H1 (cell line): ENCODE measurements around the gene ACYP2. TPM values are rescaled to one million over a fixed set of nuclear protein-coding genes. Genes with fewer than 3 reads are reported as not detected.

Source experiments
- CTCF ChIA-PET: fragments of 300-600 bp; sonication (Branson Sonifier 250); formaldehyde crosslinking; loops from one replicate; lab custom pipeline; 2021; ENCODE audit not compliant: partially characterized antibody; lab: Charles Lee
- POLR2A ChIA-PET: fragments of 300-600 bp; sonication (Branson Sonifier 250); formaldehyde crosslinking; loops from one replicate; lab custom pipeline; 2021; ENCODE audit warnings: inconsistent platforms; ENCODE audit not compliant: partially characterized antibody; lab: Charles Lee
- DNase-seq, 2 experiments: peaks; one replicate each; pipeline versions ENCODE4 v3.0.0 to v3.0.0-alpha.2; 2010 to 2022; ENCODE audit warnings: low spot score in 2 of 2, low read depth in 1 of 2, mixed read lengths in 1 of 2
- FAIRE-seq: peaks from 2 replicates; lab custom pipeline; 2011; peaks lifted over from hg19 to GRCh38; lab: Jason Lieb, UNC
- H2AFZ ChIP-seq: 2 replicates; pipeline ENCODE4 v1.8.1; 2012; ENCODE audit warnings: low read length, inconsistent platforms
- H2AK5ac ChIP-seq: 2 replicates; pipeline ENCODE4 v1.6.1; 2013; ENCODE audit warnings: low read depth, low read length
- H2BK120ac ChIP-seq: replicated peaks from 2 replicates; pipeline ENCODE3; 2013; ENCODE audit warnings: low read depth, low read length, inconsistent platforms
- H2BK12ac ChIP-seq: 2 replicates; pipeline ENCODE4 v1.6.1; 2013; ENCODE audit warnings: low read depth, low read length
- H2BK15ac ChIP-seq: 2 replicates; pipeline ENCODE4 v1.6.1; 2013; ENCODE audit warnings: low read length
- H2BK20ac ChIP-seq: 2 replicates; pipeline ENCODE4 v1.6.1; 2013; ENCODE audit warnings: low read length
- H2BK5ac ChIP-seq: 2 replicates; pipeline ENCODE4 v1.6.1; 2013; ENCODE audit warnings: low read depth, low read length
- H3K14ac ChIP-seq: 2 replicates; pipeline ENCODE4 v1.6.1; 2013; ENCODE audit warnings: inconsistent platforms; ENCODE audit not compliant: insufficient read length
- H3K18ac ChIP-seq: 2 replicates; pipeline ENCODE4 v1.6.1; 2013; ENCODE audit warnings: low read length; ENCODE audit errors: extremely low read depth
- H3K23ac ChIP-seq: 2 replicates; pipeline ENCODE4 v1.6.1; 2013; ENCODE audit warnings: inconsistent platforms; ENCODE audit not compliant: insufficient read length
- H3K23me2 ChIP-seq: 2 replicates; pipeline ENCODE4 v1.6.1; 2013; ENCODE audit warnings: low read depth, low read length
- H3K27ac ChIP-seq: 2 replicates; pipeline ENCODE4 v1.6.1; 2011; ENCODE audit warnings: low read depth, low read length, inconsistent platforms
- H3K27me3 ChIP-seq, 4 experiments: replicated peaks in 1 of 4; 1 replicate in 1 of 4; 2 replicates in 3 of 4; pipeline versions ENCODE4 v1.6.1 to v1.8.1; 2011 to 2013; ENCODE audit warnings: low read length in 3 of 4, mild to moderate bottlenecking in 3 of 4, inconsistent platforms in 2 of 4, mixed read lengths in 2 of 4, moderate library complexity in 1 of 4; ENCODE audit not compliant: control insufficient read depth in 3 of 4, insufficient read depth in 3 of 4; ENCODE audit errors: extremely low read depth in 1 of 4
- H3K36me3 ChIP-seq, 4 experiments: 2 replicates each; pipeline versions ENCODE4 v1.6.1 to v1.8.1; 2011 to 2013; ENCODE audit warnings: mild to moderate bottlenecking in 4 of 4, low read length in 3 of 4, moderate library complexity in 2 of 4, control low read depth in 1 of 4, inconsistent platforms in 1 of 4; ENCODE audit not compliant: insufficient read depth in 4 of 4, control insufficient read depth in 2 of 4
- H3K4ac ChIP-seq: replicated peaks from 2 replicates; pipeline ENCODE3; 2013; ENCODE audit warnings: low read length, low read depth, mixed read lengths, inconsistent platforms; ENCODE audit not compliant: insufficient read length
- H3K4me1 ChIP-seq, 4 experiments: replicated peaks in 1 of 4; 1 replicate in 1 of 4; 2 replicates in 3 of 4; pipeline versions ENCODE4 v1.6.1 to v1.8.1; 2011 to 2013; ENCODE audit warnings: low read length in 3 of 4, inconsistent platforms in 2 of 4, mixed read lengths in 1 of 4; ENCODE audit not compliant: insufficient read depth in 4 of 4, control insufficient read depth in 3 of 4
- H3K4me2 ChIP-seq, 2 experiments: 2 replicates each; pipeline versions ENCODE4 v1.6.1 to v1.8.1; 2011 to 2013; ENCODE audit warnings: low read depth in 2 of 2, low read length in 2 of 2, control low read depth in 1 of 2, inconsistent platforms in 1 of 2, mild to moderate bottlenecking in 1 of 2; ENCODE audit not compliant: insufficient read depth in 1 of 2
- H3K4me3 ChIP-seq, 4 experiments: fragments of 200-600, 300-600 bp in 1 of 4; sonication (generic), shearing (Covaris generic), sonication (Bioruptor Twin) in 1 of 4; 2 replicates each; pipeline versions ENCODE4 v1.5.1 to v1.8.1; 2011 to 2016; ENCODE audit warnings: low read length in 4 of 4, low read depth in 3 of 4, control low read depth in 2 of 4, inconsistent platforms in 2 of 4, mild to moderate bottlenecking in 2 of 4, mixed read lengths in 1 of 4, moderate library complexity in 1 of 4; ENCODE audit not compliant: insufficient read depth in 2 of 4; ENCODE audit errors: extremely low read depth in 1 of 4
- H3K56ac ChIP-seq: replicated peaks from 2 replicates; pipeline ENCODE3; 2013; ENCODE audit warnings: low read depth, mild to moderate bottlenecking, mixed read lengths, low read length, inconsistent platforms; ENCODE audit not compliant: insufficient read length
- H3K79me1 ChIP-seq: 2 replicates; pipeline ENCODE4 v1.6.1; 2013; ENCODE audit warnings: low read depth, low read length, control low read depth
- H3K79me2 ChIP-seq, 2 experiments: 2 replicates each; pipeline versions ENCODE4 v1.6.1 to v1.8.1; 2012 to 2013; ENCODE audit warnings: low read length in 2 of 2, mild to moderate bottlenecking in 2 of 2, inconsistent platforms in 1 of 2; ENCODE audit not compliant: insufficient read depth in 2 of 2, control insufficient read depth in 1 of 2
- H3K9ac ChIP-seq, 4 experiments: replicated peaks in 1 of 4; 1 replicate in 1 of 4; 2 replicates in 3 of 4; pipeline versions ENCODE4 v1.6.1 to v1.8.1; 2011 to 2013; ENCODE audit warnings: low read depth in 3 of 4, low read length in 3 of 4, control low read depth in 2 of 4, mild to moderate bottlenecking in 2 of 4, moderate library complexity in 2 of 4, inconsistent platforms in 1 of 4; ENCODE audit errors: extremely low read depth in 1 of 4
- H3K9me3 ChIP-seq, 2 experiments: 2 replicates each; pipeline versions ENCODE4 v1.6.1 to v1.8.1; 2012 to 2013; ENCODE audit warnings: mild to moderate bottlenecking in 2 of 2, moderate library complexity in 2 of 2, control low read depth in 1 of 2, inconsistent platforms in 1 of 2, low read depth in 1 of 2, low read length in 1 of 2, mixed read lengths in 1 of 2; ENCODE audit not compliant: insufficient read depth in 2 of 2
- H4K20me1 ChIP-seq, 2 experiments: replicated peaks in 1 of 2; 2 replicates each; pipeline versions ENCODE3 to v1.8.1; 2011 to 2013; ENCODE audit warnings: inconsistent platforms in 2 of 2, low read length in 2 of 2, mild to moderate bottlenecking in 1 of 2; ENCODE audit not compliant: insufficient read depth in 2 of 2, control insufficient read depth in 1 of 2
- H4K5ac ChIP-seq: 2 replicates; pipeline ENCODE4 v1.6.1; 2013; ENCODE audit warnings: low read length, low read depth, mixed read lengths, inconsistent platforms; ENCODE audit not compliant: insufficient read length
- H4K8ac ChIP-seq: 2 replicates; pipeline ENCODE4 v1.8.0; 2013; ENCODE audit warnings: mild to moderate bottlenecking, moderate library complexity, low read length, inconsistent platforms; ENCODE audit not compliant: insufficient read depth; ENCODE audit errors: extremely low read depth
- H4K91ac ChIP-seq: replicated peaks from 2 replicates; pipeline ENCODE3; 2013; ENCODE audit warnings: low read length, mixed read lengths, inconsistent platforms; ENCODE audit not compliant: insufficient read length
- ASH2L ChIP-seq: fragments of 200-600, 300-600 bp; sonication (generic); IDR thresholded peaks from one replicate; pipeline ENCODE4 v1.7.1; 2017; ENCODE audit warnings: low read length
- BCL11A ChIP-seq, 2 experiments: IDR thresholded peaks; one replicate each; pipeline ENCODE4 v1.6.1; 2011; ENCODE audit warnings: low read depth in 2 of 2, low read length in 2 of 2, mild to moderate bottlenecking in 2 of 2
- CTBP2 ChIP-seq: IDR thresholded peaks from 2 replicates; pipeline ENCODE4 v1.7.0; 2011; ENCODE audit warnings: borderline replicate concordance, mild to moderate bottlenecking, moderate library complexity, mixed read lengths, low read length; ENCODE audit not compliant: insufficient read depth, insufficient read length
- CTCF ChIP-seq, 3 experiments: IDR thresholded peaks; 1 replicate in 2 of 3; 2 replicates in 1 of 3; pipeline versions ENCODE4 v1.5.1 to v1.6.1; 2011; ENCODE audit warnings: low read length in 3 of 3, mild to moderate bottlenecking in 3 of 3, inconsistent platforms in 2 of 3, low read depth in 1 of 3, moderate library complexity in 1 of 3; ENCODE audit not compliant: insufficient read depth in 1 of 3; ENCODE audit errors: control extremely low read depth in 1 of 3
- KDM4A ChIP-seq: IDR thresholded peaks from one replicate; pipeline ENCODE4 v1.7.1; 2012; ENCODE audit warnings: low read depth, mild to moderate bottlenecking, moderate library complexity, low read length, inconsistent platforms; ENCODE audit not compliant: severe bottlenecking
- RAD21 ChIP-seq, 2 experiments: IDR thresholded peaks in 1 of 2; conservative IDR thresholded peaks in 1 of 2; 2 replicates each; pipeline ENCODE4 v1.6.1; 2011; ENCODE audit warnings: low read depth in 2 of 2, low read length in 2 of 2, improper control_type of control experiment in 1 of 2, inconsistent platforms in 1 of 2, mild to moderate bottlenecking in 1 of 2, moderate library complexity in 1 of 2
- RBBP5 ChIP-seq: IDR thresholded peaks from 2 replicates; pipeline ENCODE4 v1.7.1; 2012; ENCODE audit warnings: low read depth, mild to moderate bottlenecking, inconsistent platforms, low read length, moderate library complexity, borderline replicate concordance
- RNF2 ChIP-seq: fragments of 200-900, 300-1000 bp; sonication (generic); IDR thresholded peaks from 2 replicates; pipeline ENCODE4 v1.7.1; 2016; ENCODE audit warnings: borderline replicate concordance, low read depth, mild to moderate bottlenecking, antibody characterized with exemption, low read length; ENCODE audit not compliant: poor library complexity, severe bottlenecking; ENCODE audit errors: missing control alignments
- RXRA ChIP-seq: IDR thresholded peaks from 2 replicates; pipeline ENCODE4 v1.6.1; 2011; ENCODE audit warnings: low read depth, mild to moderate bottlenecking, low read length, moderate library complexity; ENCODE audit not compliant: insufficient read depth
- SUZ12 ChIP-seq: fragments of 200-600 bp; sonication (generic); IDR thresholded peaks from 2 replicates; pipeline ENCODE4 v1.6.1; 2012; ENCODE audit warnings: mild to moderate bottlenecking, inconsistent platforms, low read length, moderate library complexity, mixed read lengths
- WGBS, 2 experiments: shearing (Covaris generic) in 1 of 2; methylation state at CpG; one replicate each; pipeline versions ENCODE4 v1.1.6 to v1.1.7; 2013 to 2015; ENCODE audit warnings: low lambda C conversion rate in 2 of 2, mixed read lengths in 2 of 2, inconsistent platforms in 1 of 2, low coverage in 1 of 2, missing lambda C conversion rate in 1 of 2; ENCODE audit not compliant: insufficient replicate concordance in 2 of 2, insufficient coverage in 1 of 2, insufficient read length in 1 of 2; ENCODE audit errors: extremely low coverage in 1 of 2, missing lambda C conversion rate in 1 of 2; 5-methylcytosine and 5-hydroxymethylcytosine counted together
- polyA plus RNA-seq, 7 experiments: library from polyadenylated mRNA; depleted of rRNA in 3 of 7; stranded (reverse) in 5 of 7; unstranded in 2 of 7; fragments of >200 nt in 5 of 7; fragments of 200-250 nt in 2 of 7; gene quantifications; 1 replicate in 5 of 7; 2 replicates in 1 of 7; 4 replicates in 1 of 7; pipeline versions ENCODE4 v1.2.1 to v1.2.3, GENCODE V29; 2011 to 2013; ENCODE audit warnings: missing spikeins in 2 of 7, mixed read lengths in 2 of 7
- total RNA-seq: library from RNA; stranded (reverse); fragmentation: NEBNext Ultra II Directional; extraction: Animal tissue kit (Norgen Biotek cat#: 25700); gene quantifications from 2 replicates; pipeline ENCODE4 v1.2.1, GENCODE V29; 2021

Gene ACYP2
- total and polyA plus RNA-seq, 2 of the 8 experiments (the other 6 are each of a cell fraction or from before 2014, with no cell fraction given), result 3.4 to 4.4 TPM

DNA sequence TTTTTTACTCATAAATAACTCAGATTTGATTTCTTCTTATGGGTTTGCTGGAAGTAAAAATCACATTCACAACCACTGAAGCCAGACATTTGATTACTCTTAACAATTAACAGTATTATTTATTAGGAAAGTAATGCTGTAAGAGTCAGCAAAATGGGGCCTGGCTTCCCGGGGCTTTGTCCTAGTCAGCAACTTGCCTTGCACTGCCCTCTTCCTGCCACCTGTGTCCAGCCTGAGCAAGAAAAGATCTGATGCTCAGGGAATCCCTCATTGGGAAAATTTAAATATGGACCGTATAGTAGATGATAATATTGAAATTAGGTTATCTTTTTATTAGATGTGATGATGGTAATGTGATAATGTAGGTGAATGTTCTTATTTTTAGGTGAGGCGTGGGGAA lies 30.8 kb upstream of the ACYP2 start:
- no peak for DNase-seq
- Histone ChIP-seq H4K5ac (no peak overlapping the region), H3K23ac (no peak overlapping the region), H3K4me1 (peaks cover 0 to 3% (median 0%) of the 10 kb centered on the region in 4 experiments; a peak in 1 of 7 replicates), H2BK12ac (no peak overlapping the region), H3K79me2 (no peaks in the 10 kb centered on the region), H2AK5ac (no peak overlapping the region), H2BK5ac (no peak overlapping the region), H3K14ac (no peak overlapping the region), H3K9me3 (no peaks in the 10 kb centered on the region), H3K4me3 (no peak overlapping the region), H3K56ac (no peak overlapping the region), H4K91ac (no peak overlapping the region), H3K36me3 (no peaks in the 10 kb centered on the region), H3K18ac (no peak overlapping the region), H3K79me1 (no peaks in the 10 kb centered on the region), H2BK120ac (no peak overlapping the region), H3K4me2 (no peak overlapping the region), H4K8ac (no peak overlapping the region), H3K27ac (no peak overlapping the region), H2AFZ (no peak overlapping the region), H3K9ac (no peak overlapping the region; a peak in 1 of 7 replicates), H4K20me1 (no peaks in the 10 kb centered on the region), H3K23me2 (no peaks in the 10 kb centered on the region), H3K4ac (no peak overlapping the region), H3K27me3 (no peaks in the 10 kb centered on the region), H2BK15ac (no peak overlapping the region), H2BK20ac (no peak overlapping the region)
- POLR2A ChIA-PET, result no interaction called here
- CTCF ChIA-PET, result interaction anchor here (0.6 to 1.4 kb wide), 3 partner anchors 14 to 150 kb away, joined by 3 to 6 read pairs (median 4); no protein-coding TSS in a partner anchor
- WGBS, 2 experiments, result 86 to 100% methylated on average over 2 to 3 of the region's 3 CpGs
- no peak for FAIRE-seq
- TF ChIP-seq RBBP5 (no peak), BCL11A (IDR thresholded peaks at IDR 0.05; ENCODE audit: low read depth in 2 of 2, low read length in 2 of 2) (no peak), ASH2L (no peak), CTCF (IDR thresholded peaks at IDR 0.05; ENCODE audit: control extremely low read depth in 1 of 3, insufficient read depth in 1 of 3, low read depth in 1 of 3, low read length in 3 of 3) (peak; percentile 24 to 34 (median 30); a peak in 3 of 4 replicates), RXRA (no peak), RNF2 (no peak), KDM4A (no peak), CTBP2 (no peak), RAD21 (IDR thresholded peaks at IDR 0.05 in 1 of 2, conservative IDR thresholded peaks at IDR 0.05 in 1 of 2; ENCODE audit: low read depth in 2 of 2, low read length in 2 of 2) (peak; percentile 49 to 62), SUZ12 (no peak)
